OCI-LY7 (cell line): ENCODE results near the gene PLPPR3. TPM values are rescaled to one million over a fixed set of nuclear protein-coding genes. Genes with fewer than 3 reads are reported as not detected.

ENCODE experiments used
- BruUV-seq: library from RNA; stranded (reverse); fragments of 400-500 nt; replicated peaks from 2 replicates; lab custom pipeline; 2021; lab: Mats Ljungman, UMichigan
- CTCF ChIA-PET: fragments of 300-600 bp; sonication (Branson Sonifier 250); formaldehyde crosslinking; loops from one replicate; lab custom pipeline; 2022; ENCODE audit warnings: antibody characterized with exemption; ENCODE audit not compliant: unreplicated experiment; lab: Charles Lee
- POLR2A ChIA-PET: fragments of 300-600 bp; sonication (Branson Sonifier 250); formaldehyde crosslinking; loops from one replicate; lab custom pipeline; 2022; ENCODE audit warnings: antibody characterized with exemption; lab: Charles Lee
- DNase-seq: peaks from one replicate; pipeline ENCODE4 v3.0.0-alpha.2; 2015; ENCODE audit warnings: low spot score
- H2AFZ ChIP-seq: fragments of 200-600 bp; sonication (generic), shearing (Covaris generic); 2 replicates; pipeline ENCODE4 v1.6.1; 2014; ENCODE audit warnings: mild to moderate bottlenecking, antibody characterized with exemption, low read length, moderate library complexity
- H3K27ac ChIP-seq: fragments of 200-600 bp; sonication (generic); 2 replicates; pipeline ENCODE4 v1.5.1; 2014; ENCODE audit warnings: mixed run types, low read depth, mild to moderate bottlenecking, moderate library complexity, low read length, inconsistent platforms; ENCODE audit not compliant: poor library complexity, severe bottlenecking
- H3K36me3 ChIP-seq: fragments of 200-600 bp; sonication (generic); 2 replicates; pipeline ENCODE4 v1.6.1; 2014; ENCODE audit warnings: mild to moderate bottlenecking, antibody characterized with exemption, low read length, moderate library complexity, mixed read lengths; ENCODE audit not compliant: insufficient read depth
- H3K4me1 ChIP-seq: fragments of 200-600 bp; sonication (generic); 2 replicates; pipeline ENCODE4 v1.5.1; 2014; ENCODE audit warnings: mild to moderate bottlenecking, low read length; ENCODE audit not compliant: insufficient read depth, poor library complexity, severe bottlenecking
- H3K4me2 ChIP-seq: fragments of 200-600 bp; sonication (generic); 2 replicates; pipeline ENCODE4 v1.6.1; 2014; ENCODE audit warnings: mild to moderate bottlenecking, low read length
- H3K4me3 ChIP-seq: fragments of 200-600 bp; sonication (generic); 2 replicates; pipeline ENCODE4 v1.5.1; 2014; ENCODE audit warnings: mild to moderate bottlenecking, low read depth, low read length; ENCODE audit not compliant: poor library complexity, severe bottlenecking
- H3K79me2 ChIP-seq: fragments of 200-600 bp; sonication (generic); 2 replicates; pipeline ENCODE4 v1.6.1; 2016; ENCODE audit warnings: low read depth, mild to moderate bottlenecking, low read length, moderate library complexity, mixed read lengths; ENCODE audit not compliant: insufficient read depth
- H3K9me2 ChIP-seq: fragments of 200-600 bp; sonication (generic); 2 replicates; pipeline ENCODE4 v1.6.1; 2016; ENCODE audit warnings: mild to moderate bottlenecking, low read length, mixed read lengths; ENCODE audit not compliant: insufficient read depth
- H3K9me3 ChIP-seq: fragments of 200-600 bp; sonication (generic); 2 replicates; pipeline ENCODE4 v1.6.1; 2014; ENCODE audit warnings: mild to moderate bottlenecking, mixed run types, low read length, mixed read lengths
- H4K20me1 ChIP-seq: fragments of 200-600 bp; sonication (generic); 2 replicates; pipeline ENCODE4 v1.6.1; 2014; ENCODE audit warnings: mild to moderate bottlenecking, antibody characterized with exemption, low read length, moderate library complexity, mixed read lengths; ENCODE audit not compliant: insufficient read depth
- CTCF ChIP-seq: fragments of 200-600 bp; sonication (generic); conservative IDR thresholded peaks from 2 replicates; pipeline ENCODE4 v1.5.1; 2014; ENCODE audit warnings: mild to moderate bottlenecking, antibody characterized with exemption, low read length, moderate library complexity, mixed read lengths
- EZH2phosphoT487 ChIP-seq: fragments of 200-600 bp; sonication (generic); IDR thresholded peaks from 2 replicates; pipeline ENCODE4 v1.6.1; 2018; ENCODE audit warnings: low read depth, borderline replicate concordance, mild to moderate bottlenecking, mixed run types, antibody characterized with exemption, low read length, moderate library complexity, mixed read lengths
- intact Hi-C: fragments of 100-400 bp; cut with micrococcal nuclease; formaldehyde crosslinking; loops from one replicate; pipeline ENCODE4 v1.10.0; 2022; ENCODE audit not compliant: unreplicated experiment
- total RNA-seq, 2 experiments: library from RNA; depleted of rRNA in 1 of 2; stranded (reverse); fragments of >200 nt in 1 of 2; shearing (Covaris generic) in 1 of 2; gene quantifications; 2 replicates each; pipeline ENCODE4 v1.2.3, GENCODE V29; 2014 to 2022

The PLPPR3 gene
- total RNA-seq, 2 experiments from 2014 or later = not detected

GRCh38 chr19:807627-808422, 13.9 kb downstream of the PLPPR3 start:
- peaks cover 1% of the 10 kb centered on the region; the same call in 1 of the 2 replicates for H4K20me1 ChIP-seq
- H3K9me3 ChIP-seq = no peaks in the 10 kb centered on the region
- DNase-seq = no peak
- no peak overlapping the region for H3K4me2 ChIP-seq
- H3K4me3 ChIP-seq = no peak overlapping the region
- intact Hi-C loops = no loop called here
- no peak overlapping the region for H2AFZ ChIP-seq
- H3K79me2 ChIP-seq = peaks cover 10% of the 10 kb centered on the region
- H3K27ac ChIP-seq = no peak overlapping the region
- H3K4me1 ChIP-seq = no peaks in the 10 kb centered on the region
- CTCF ChIA-PET = no interaction called here
- no peak for TF ChIP-seq CTCF
- TF ChIP-seq EZH2phosphoT487 = no peak
- POLR2A ChIA-PET = no interaction called here
- H3K36me3 ChIP-seq = peaks cover 94% of the 10 kb centered on the region
- BruUV-seq = TSS peak; percentile 20
- H3K9me2 ChIP-seq = no peaks in the 10 kb centered on the region

- H4K20me1 ChIP-seq = peaks cover 10% of the 10 kb centered on the region
- BruUV-seq = no TSS peak
- ChIA-PET POLR2A (no interaction called here), CTCF (no interaction called here)
- H3K79me2 ChIP-seq = peaks cover 20% of the 10 kb centered on the region
- H3K4me1 ChIP-seq = no peaks in the 10 kb centered on the region
- no peak overlapping the region for H3K27ac ChIP-seq
- no peak for DNase-seq
- H3K4me3 ChIP-seq = no peak overlapping the region
- intact Hi-C loops = no loop called here
- H2AFZ ChIP-seq = no peak overlapping the region
- no peaks in the 10 kb centered on the region for H3K9me3 ChIP-seq
- H3K36me3 ChIP-seq = peaks cover 99% of the 10 kb centered on the region
- H3K9me2 ChIP-seq = no peaks in the 10 kb centered on the region
- TF ChIP-seq CTCF (0 out of 2 replicates have a peak, but pooled peaks have one; percentile 10), EZH2phosphoT487 (no peak)
- H3K4me2 ChIP-seq = no peak overlapping the region
Measured at GRCh38 chr19:806815-807421, 14.8 kb downstream of the PLPPR3 start.
